HG03571 (cell line): ENCODE data around the gene UBN1.
A peak's percentile ranks its signal among the peaks of the same experiment; 100 is the strongest.

Experiments used
- ATAC-seq: cut with Tn5 transposase; IDR thresholded peaks from one replicate; pipeline ENCODE4 v1.9.1; 2021; ENCODE audit not compliant: unreplicated experiment

UBN1 gene

DNA sequence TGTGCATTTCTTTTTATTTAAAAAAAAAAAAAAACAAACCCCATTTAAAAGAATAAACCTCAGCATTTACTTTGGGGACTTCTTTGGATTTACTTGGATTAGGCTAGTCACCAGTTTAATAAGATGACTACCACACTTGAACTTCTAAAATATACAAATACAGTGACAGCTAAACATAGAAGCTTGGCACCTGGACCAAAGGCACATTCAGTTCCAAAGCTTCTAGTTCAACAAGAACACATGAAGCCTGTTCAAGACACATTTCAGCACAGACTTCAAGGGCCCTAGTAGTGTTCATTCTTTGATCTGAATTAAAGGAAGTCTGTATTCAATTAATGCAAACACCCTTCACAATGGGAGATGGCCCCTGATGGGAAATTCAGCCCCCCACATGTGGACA lies 33.2 kb upstream of the UBN1 start:
- no peak for ATAC-seq

DNA sequence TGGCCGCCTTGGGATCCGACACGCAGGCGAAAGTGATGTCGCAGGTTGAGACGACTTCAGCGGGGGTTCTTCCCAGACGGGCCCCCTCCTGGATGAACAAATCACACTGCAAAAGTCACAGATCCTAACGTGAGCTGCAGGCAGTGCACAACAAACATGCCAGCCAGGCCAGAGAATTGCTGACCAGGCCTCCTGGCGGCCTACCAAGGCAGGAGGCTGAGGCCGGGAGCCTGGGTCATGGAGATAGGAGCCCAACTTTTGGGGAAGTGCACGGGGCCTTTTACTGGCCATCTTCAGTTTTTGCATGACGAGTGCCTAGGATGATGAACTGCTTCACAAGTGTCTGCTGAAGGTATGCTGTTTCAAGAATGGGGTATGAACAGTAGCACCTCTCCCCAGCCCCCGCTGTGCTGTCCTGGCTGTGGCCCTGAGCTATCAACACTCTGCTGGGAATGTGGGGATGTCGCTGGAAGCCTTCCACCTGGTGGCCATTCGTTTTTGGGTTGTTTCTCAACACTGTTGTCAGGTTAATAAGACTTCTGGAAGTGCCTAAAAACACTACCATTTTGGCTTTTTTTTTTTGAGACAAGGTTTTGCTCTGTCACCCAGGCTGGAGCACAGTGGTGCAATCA lies 32.6 kb upstream of the UBN1 start:
- ATAC-seq, result no peak

DNA sequence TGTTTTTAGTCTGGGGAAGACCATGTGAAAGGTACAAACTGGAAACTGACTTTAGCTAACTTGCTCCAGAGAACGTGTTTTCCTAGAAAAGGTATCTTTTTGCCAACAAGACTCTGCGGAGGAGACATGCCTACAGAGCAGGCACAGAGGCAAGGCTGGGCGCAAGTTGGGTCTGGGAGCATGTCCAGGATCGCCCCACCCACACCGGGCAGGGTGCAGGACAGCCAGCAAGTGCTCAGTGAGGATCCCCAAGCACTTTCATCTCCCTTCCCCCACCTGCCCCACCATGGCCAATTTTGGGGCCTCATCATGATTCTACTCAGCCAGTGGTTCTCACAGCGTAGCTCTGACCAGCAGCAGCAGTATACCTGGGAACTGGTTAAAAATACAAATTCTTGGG lies 26.6 kb upstream of the UBN1 start:
- no peak for ATAC-seq

DNA sequence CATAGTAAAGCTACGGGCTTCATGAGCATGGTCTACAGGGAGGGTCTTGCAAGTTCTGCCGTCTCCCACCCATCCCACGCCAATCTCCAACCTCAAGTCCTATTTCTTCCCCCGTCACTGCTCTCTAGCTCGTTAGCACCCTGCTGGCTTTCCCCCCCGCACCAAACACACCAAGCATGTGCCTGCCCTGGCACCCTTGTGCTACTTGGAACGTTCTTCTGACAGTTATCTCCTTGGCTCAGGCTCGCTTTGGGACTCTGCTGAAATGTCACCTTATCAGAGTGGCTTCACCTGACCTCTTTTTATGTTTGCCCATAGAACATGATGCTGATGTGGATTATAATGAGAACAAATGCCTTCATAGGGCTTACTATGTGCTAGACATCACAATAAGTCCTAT lies 22.1 kb upstream of the UBN1 start:
- no peak for ATAC-seq

DNA sequence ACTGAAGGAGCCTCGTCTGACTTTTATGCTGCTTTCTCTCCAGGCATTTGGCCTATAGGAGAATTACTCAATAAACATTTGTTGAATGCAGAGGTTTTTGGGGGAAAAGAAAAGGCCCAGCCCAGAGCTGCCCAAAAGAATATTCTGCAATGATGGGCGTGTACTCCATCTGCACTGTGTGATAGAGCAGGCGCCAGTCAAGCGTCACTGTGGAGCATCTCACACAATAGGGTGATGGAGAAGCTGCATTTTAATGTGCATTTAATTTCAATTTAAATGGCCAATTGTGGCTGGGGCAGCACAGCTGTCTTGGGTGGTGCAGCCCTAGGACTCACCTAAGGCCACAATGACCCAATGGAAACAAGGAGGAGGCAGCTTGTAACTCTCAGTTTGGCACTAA lies 20.8 kb upstream of the UBN1 start:
- ATAC-seq, result no peak

DNA sequence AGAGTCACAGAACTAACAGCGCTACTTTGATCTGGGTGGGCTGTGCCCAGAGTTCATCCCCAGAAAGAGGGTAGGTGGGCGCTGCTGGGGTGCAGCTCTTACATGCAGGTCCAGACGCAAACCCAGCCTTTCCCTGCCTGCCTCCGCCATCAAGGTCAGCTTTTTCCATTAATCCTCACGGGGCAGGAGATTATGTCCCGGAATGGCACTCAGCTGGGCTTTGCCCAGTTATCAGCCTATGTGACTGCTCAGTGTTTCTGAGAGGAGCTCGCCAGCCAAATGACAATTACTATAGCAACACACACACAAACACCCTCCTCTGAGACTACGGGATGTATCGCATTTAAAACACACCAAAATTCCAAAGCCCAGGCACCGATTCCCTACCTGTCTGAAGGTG lies 20.3 kb upstream of the UBN1 start:
- no peak for ATAC-seq

DNA sequence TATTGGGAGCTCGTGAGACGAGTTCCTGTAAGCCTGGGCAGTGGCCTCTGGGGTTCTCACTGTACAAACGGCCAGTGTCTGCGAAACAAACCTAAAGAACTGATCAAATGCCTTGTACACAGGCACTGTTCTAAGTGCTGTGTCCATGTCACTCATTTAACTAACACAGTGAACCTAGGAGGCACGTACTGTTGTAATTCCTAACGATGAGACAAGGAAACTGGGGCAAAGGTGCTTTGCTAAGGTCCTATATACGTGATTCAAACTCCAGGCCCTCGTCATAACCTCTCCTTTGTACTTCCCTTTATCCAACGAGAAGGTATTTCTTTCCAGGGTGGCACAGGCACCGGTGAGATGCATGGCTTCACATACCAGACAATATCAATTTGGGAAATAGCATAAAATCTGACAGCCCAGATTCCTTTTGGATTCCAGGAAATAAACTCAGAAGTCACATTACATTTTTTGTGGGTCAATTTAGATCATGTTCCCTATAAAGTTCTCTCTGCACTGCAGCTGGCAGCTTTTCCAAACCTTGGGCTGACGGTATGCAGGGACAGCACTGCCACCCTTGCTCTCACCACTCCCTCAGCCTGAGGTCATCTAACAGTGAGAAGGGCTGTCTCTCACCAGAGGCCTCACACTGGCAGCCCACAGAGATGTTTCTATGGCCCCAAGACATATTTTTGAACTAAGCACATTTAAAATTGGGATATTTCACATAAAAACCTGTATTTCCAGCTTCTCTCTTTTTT lies 18.5 kb upstream of the UBN1 start:
- no peak for ATAC-seq

DNA sequence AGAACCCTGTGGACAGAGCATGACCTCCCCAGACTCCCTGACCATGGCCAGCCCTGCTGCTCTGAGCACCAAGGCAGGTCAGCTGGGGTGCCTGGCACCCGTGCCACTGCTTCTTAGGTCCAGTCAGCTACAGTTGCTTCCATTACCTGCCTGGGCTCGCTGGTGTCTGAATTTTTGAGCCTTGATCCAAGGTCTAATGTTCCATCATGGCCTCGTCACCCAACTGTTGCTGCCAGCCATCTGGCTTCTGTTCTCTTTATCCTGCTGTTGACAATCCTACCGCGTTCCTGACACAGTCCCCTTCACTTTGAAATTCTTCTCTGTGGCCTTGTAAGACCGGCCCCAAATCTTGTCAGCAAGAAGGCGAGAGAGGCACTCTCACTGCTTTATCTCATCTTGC lies 16.9 kb upstream of the UBN1 start:
- ATAC-seq, result no peak

DNA sequence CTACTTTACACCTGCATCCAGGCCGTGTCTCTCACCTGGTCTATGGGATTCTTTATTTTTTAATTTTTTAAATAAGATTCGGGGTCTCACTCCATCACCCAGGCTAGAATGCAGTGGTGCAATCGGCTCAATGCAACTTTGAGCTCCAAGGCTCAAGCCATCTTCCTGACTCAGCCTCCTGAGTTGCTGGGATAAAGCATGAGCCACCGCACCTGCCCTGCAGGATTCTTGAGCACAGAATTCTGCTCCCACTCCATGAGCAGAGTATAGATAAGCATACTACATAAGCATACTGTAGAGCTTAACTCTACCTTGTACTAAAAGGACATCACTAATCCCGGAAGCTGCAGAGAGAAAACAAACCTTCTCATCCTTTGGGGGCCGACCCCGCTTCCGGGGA lies 15.7 kb upstream of the UBN1 start:
- ATAC-seq, result no peak

DNA sequence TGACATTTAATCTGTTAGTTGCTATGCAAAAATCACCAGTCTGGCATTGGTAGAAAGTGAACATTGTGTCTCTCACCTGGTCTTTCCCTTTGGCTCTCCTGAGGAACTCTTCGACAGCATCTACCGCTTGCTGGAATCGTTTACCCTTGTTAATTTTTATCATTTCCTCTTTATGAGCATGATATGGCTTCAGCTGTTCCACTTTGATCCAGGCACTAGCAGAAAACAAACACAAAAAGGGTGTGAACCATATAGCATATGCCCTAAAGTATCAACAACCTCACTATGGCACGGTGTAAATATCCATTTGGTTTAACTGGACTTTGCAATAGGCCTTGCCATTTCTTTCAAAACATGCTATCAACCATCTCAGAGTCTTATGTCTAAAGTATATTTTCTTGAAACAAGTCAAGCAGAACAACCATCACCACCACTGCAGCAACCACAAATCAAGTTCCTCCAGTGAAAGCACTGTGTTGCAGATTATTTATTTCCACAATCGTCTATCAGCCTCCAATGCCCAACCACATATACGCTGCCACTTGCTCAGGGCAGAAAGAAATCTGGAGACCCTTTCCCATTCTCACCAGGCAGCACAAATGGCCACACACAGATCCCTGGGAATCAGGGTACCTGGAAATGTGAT lies 14.5 kb upstream of the UBN1 start:
- no peak for ATAC-seq

DNA sequence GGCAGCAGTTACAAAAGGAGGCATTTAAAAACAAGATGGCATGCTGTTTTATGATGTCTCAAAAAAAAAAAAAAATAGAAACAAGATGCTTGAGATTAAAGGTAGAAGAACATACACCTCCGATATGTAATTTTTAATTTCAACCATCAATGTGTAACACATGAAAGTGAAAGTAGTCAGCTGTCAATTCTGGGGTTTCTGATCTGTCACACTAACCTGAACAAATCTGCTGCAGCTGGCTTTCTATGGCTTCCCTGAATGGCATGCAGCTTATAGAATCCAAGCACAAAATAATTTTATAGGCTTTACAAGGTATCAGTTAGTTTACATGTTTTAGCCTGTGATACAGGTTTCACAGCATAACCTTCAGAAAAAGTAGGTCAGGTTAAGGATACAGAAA lies 13.7 kb upstream of the UBN1 start:
- no peak for ATAC-seq

DNA sequence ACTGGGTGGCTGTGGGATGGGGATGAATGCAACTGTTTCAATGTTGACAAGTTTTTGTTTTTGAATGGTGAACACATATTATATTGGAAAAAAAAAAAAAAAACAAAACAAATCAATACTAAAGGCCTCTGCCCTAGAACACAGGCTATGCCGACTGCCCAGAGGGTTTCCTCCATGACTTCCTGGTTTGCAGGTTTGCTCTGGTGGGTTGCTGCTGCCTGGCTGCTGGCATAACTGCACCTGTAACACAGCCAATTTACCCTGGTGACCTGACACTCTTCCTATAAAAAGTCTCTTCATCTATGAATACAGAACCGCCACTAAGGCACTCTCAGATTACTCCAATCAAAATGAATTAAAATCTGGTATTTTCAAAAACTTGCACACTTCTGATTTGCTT lies 10.6 kb upstream of the UBN1 start:
- no peak for ATAC-seq

DNA sequence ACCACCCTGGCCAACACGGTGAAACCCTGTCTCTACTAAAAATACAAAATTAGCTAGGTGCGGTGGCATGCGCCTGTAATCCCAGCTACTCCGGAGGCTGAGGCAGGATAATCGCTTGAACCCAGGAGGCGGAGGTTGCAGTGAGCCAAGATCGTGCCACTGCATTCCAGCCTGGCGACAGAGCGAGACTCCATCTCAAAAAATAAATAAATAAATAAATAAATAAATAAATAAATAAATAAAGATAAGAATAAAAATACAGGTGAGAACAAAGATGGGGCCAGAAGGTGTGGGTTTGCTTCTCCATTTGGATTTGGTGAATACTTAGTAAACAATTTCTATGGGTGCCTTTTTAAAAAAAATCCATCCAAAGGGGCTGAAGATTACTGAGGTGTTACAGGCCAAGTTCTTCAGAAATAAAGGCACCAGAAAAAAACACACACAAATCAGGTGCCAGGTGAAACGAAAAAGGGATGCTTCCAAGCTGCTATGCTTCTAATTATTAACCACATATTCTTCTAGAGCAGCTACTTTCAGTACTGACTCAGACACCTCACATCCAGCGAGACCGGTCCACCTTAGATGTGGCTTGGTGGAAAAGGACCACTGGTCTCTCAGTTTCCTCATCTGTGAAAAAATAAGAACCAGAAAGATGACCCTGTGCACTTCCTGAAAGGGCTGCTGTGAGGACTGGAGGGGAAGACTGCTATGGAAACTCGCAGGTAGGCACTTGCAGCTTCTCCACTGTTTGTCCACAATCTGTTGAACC lies 9.4 kb upstream of the UBN1 start:
- ATAC-seq, result no peak

DNA sequence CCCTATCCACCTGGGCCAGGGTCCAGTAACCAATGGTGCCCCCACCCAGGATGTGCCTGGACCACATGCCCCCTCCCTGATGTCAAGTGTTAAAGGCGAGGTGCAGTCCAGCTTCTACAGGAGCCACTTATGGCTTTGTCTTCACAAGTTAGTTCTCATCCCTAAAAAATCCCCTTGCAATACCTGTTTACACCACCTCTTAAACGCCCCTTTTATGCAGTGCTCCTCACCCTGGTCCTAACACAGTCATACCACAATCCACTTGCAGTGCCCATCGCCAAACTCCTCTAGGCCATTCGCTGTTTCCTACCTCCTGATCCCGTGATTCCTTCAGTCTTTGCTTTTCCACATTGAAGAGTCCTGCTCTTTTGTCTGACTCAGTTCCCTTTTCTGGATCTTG lies 7.3 kb upstream of the UBN1 start:
- no peak for ATAC-seq

DNA sequence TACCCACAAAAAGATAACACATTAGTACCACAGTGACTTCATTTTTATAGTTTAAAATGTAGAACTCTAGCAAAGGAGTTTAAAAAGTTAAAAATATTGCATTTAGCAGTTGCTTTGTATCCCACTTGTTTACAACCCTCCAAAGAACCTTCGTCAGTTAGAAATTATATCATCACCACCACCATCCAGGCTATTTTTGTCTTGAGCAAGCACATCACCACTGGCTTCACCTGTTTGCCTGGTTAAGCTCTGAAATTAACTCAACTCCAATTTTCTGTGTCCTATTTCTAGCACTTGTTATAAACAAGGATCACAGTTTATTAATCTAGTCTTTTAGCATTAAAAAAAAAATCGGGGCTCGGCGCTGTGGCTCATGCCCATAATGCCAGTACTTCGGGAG lies 6.3 kb upstream of the UBN1 start:
- ATAC-seq, result no peak

DNA sequence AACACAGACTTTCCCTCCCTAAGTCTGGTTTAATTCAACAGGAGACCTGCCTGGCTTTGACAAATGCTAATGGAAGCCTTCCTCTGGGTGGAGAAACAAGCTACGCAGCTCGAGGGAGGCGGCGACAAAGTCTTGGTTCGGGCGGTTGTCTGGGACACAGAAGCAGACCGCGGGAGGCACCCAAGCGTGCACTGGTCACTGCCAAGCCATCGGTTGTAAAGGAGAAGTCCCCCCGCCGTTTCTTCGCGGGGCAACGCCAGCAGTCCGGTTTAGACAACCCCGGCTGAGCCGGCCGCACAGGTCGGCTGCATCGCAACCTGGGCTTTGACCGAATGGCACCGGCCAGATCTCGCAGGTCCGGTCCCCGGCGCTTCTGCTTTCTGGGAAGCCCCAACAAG lies 779 bp upstream of the UBN1 start:
- ATAC-seq, result peak; percentile 17

DNA sequence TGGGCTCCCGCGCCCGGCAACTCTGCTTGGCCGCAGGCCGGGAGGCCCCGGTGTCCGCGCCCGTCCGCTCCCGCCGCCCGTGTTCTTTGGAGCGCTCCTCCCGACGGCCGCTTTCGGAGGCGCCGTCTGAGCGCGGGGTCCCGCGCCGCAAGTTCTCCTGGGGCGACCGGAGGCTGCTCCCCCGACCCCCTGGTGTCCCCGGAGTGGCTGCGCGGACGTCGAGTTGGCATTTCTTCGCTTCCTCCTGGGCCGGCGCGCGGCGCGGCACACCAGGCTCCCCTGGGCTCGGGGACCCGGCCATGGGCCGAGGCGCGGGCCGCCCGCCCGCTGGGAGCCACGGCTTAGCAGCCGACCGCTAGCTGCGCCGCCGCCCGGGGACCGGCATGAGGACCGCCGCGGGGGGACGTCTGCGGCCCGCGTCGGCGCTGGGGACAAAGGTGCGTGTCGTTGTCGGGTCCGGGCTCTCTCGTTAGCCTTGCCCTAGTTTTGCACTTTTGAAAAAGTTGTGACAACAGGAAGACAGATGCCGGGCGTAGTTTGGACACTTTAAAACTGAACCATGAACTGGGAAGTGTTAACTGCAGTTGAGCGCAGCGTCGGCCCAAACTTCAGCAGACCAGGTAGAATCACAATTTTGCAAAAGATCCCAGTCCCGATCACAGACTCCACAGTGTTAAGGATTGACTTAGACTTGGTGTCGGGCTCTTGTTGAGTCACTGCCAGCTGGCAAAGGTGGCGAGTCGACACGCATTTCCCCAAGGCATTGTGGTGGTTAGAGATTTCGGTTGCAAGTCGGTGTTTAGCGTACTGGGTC lies 700 bp downstream of the UBN1 start:
- peak; percentile 17 for ATAC-seq

DNA sequence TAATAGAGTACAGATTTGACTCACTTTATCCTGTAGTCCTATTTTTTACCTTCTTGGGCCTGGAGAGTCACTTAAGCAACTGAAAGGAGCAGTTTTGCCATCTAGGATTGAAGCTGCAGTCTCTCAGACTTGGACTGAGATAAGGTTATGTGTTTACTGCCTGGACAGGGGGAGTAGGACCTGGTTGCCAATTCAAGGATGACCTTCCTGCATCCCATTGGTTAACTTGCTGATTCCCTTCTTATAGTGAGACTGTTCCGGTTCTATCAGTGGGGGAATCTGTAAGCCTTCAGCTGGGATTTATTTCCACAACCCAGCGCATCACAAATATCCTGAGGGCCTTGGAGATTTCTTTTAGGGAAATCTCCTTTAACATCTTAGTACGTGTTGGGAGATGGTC lies 2.9 kb downstream of the UBN1 start:
- no peak for ATAC-seq

DNA sequence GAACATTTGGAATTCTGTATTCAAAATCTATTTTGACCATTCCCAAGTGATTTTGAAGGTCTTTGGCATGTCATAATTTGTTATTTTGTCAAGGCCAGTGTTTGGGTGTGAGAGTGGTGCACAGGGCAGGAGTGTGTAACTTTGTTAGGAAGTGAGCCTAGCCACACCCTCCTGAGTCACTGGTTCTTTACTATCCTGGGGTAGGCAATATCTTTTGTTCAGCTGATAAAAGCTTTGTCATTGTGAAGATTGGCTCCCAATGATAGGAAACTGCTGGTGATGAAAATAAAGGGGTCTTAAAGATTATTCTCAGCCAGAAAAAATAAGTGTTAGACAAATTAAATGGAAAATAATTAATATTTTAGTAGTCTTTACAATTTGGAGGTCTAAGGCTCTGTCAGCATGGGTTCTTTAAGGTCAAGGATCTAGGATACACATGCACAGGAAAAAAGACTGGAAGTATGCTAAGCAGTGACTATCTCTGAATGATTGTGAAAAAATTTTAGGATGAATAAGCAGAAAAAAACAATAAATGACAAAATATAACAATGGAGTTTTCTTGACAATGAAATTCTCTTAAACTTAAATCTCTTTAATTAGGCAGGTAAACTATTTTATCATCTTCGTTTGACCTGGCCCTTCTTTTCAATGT lies 5.1 kb downstream of the UBN1 start:
- no peak for ATAC-seq

DNA sequence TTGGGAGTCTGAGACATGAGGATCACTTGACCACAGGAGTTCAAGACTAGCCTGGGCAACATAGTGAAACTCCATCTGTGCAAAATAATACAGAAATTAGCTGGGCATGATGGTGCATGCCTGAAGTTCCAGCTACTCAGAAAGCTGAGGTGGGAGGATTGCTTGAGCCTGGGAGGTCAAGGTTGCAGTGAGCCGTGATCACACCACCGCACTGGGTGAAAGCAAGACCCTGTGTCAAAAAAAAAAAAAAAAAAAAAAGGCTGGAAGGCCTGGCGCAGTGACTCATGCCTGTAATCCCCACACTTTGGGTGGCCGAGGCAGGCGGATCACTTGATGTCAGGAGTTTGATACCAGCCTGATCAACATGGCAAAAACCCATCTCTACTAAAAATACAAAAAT lies 8.1 kb downstream of the UBN1 start:
- no peak for ATAC-seq
